Naive thymus-derived CD8-positive, alpha-beta T cell (primary cell): Measurements from ENCODE around the gene CNTNAP3. TPM values are rescaled to one million over a fixed set of nuclear protein-coding genes. Genes with fewer than 3 reads are reported as not detected.
"Not testable (repeated sequence)": the region's sequence is repeated elsewhere in the genome, so short reads cannot be mapped to it uniquely, and the experiment has no call there.

ENCODE experiments used
- ATAC-seq, 2 donors: fragments of 150-1000 bp; cut with Tn5 transposase in 1 of 2; sonication (Bioruptor Pico), chemical (Tn5 transposase) in 1 of 2; 1 replicate in 1 of 2; 2 replicates in 1 of 2; pipeline ENCODE4 v1.10.0; 2021; ENCODE audit warnings: mild to moderate bottlenecking in 2 of 2, moderate library complexity in 2 of 2
- POLR2A ChIA-PET: fragments of 350-600 bp; sonication (Branson Sonifier 250); formaldehyde crosslinking; loops from one replicate; lab custom pipeline; 2021; ENCODE audit warnings: antibody characterized with exemption; lab: Charles Lee
- DNase-seq, 10 donors: peaks; one replicate each; pipeline versions ENCODE4 v3.0.0 to v3.0.0-alpha.2; 2020 to 2022
- H3K27ac Mint-ChIP-seq, 10 donors: one replicate each; pipeline ENCODE4 v1.8.0; 2020 to 2022; ENCODE audit warnings: mild to moderate bottlenecking in 10 of 10, mixed read lengths in 10 of 10, moderate library complexity in 4 of 10, inconsistent platforms in 1 of 10
- H3K27me3 Mint-ChIP-seq, 5 donors: one replicate each; pipeline ENCODE4 v1.8.0; 2021 to 2022; ENCODE audit warnings: mixed read lengths in 5 of 5
- H3K36me3 Mint-ChIP-seq, 3 donors: one replicate each; pipeline ENCODE4 v1.8.0; 2020 to 2022; ENCODE audit warnings: mixed read lengths in 3 of 3, mild to moderate bottlenecking in 2 of 3, inconsistent platforms in 1 of 3
- H3K4me1 Mint-ChIP-seq, 4 donors: one replicate each; pipeline ENCODE4 v1.8.0; 2021 to 2022; ENCODE audit warnings: mixed read lengths in 4 of 4
- H3K4me3 Mint-ChIP-seq, 10 donors: one replicate each; pipeline ENCODE4 v1.8.0; 2020 to 2022; ENCODE audit warnings: mild to moderate bottlenecking in 10 of 10, mixed read lengths in 10 of 10, moderate library complexity in 6 of 10, inconsistent platforms in 1 of 10
- H3K9me3 Mint-ChIP-seq, 9 donors: one replicate each; pipeline ENCODE4 v1.8.0; 2020 to 2022; ENCODE audit warnings: mixed read lengths in 9 of 9, mild to moderate bottlenecking in 3 of 9, inconsistent platforms in 1 of 9, moderate library complexity in 1 of 9
- polyA plus RNA-seq, 3 donors: library from polyadenylated mRNA; unstranded; fragments of 300-500 nt; fragmentation: Illumina TruSeq; gene quantifications; one replicate each; pipeline ENCODE4 v1.2.3, GENCODE V29; 2021
- total RNA-seq, 8 experiments: library from RNA in 2 of 8; stranded (reverse) in 2 of 8; gene quantifications; one replicate each; pipeline ENCODE4 v1.2.3 and lab custom pipeline; 2021 to 2026

Gene CNTNAP3
- total and polyA plus RNA-seq, 5 experiments from 2014 or later = not detected

DNA sequence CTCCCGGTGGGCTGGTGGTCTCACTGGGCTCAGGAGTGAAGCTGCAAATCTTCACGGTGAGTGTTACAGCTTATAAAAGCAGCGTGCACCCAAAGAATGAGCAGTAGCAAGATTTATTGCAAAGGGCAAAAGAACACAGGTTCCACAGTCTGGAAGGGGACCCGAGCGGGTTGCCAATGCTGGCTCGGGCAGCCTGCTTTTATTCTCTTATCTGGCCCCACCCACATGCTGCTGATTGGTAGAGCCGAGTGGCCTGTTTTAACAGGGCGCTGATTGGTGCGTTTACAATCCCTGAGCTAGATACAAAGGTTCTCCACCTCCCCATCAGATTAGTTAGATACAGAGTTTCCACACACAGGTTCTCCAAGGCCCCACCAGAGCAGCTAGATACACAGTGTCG, 246.2 kb downstream of the CNTNAP3 start:
- H3K4me1 Mint-ChIP-seq, ATAC-seq, H3K36me3 Mint-ChIP-seq, H3K27ac Mint-ChIP-seq, H3K4me3 Mint-ChIP-seq, POLR2A ChIA-PET, H3K9me3 Mint-ChIP-seq, DNase-seq: not testable (repeated sequence)
- peaks cover 3 to 15% (median 8%) of the 10 kb centered on the region in 5 donors for H3K27me3 Mint-ChIP-seq

GRCh38 chr9:39039148-39039547, 248.8 kb downstream of the CNTNAP3 start:
- peaks cover 3 to 12% (median 5%) of the 10 kb centered on the region in 5 donors for H3K27me3 Mint-ChIP-seq
- H3K4me1 Mint-ChIP-seq, ATAC-seq, H3K9me3 Mint-ChIP-seq, H3K27ac Mint-ChIP-seq, H3K36me3 Mint-ChIP-seq, DNase-seq, POLR2A ChIA-PET, H3K4me3 Mint-ChIP-seq: not testable (repeated sequence)

GRCh38 chr9:39038221-39038620, 249.7 kb downstream of the CNTNAP3 start:
- H3K4me1 Mint-ChIP-seq, DNase-seq, POLR2A ChIA-PET, H3K9me3 Mint-ChIP-seq, H3K4me3 Mint-ChIP-seq, H3K27ac Mint-ChIP-seq, ATAC-seq, H3K36me3 Mint-ChIP-seq: not testable (repeated sequence)
- H3K27me3 Mint-ChIP-seq = peaks cover 3 to 11% (median 4%) of the 10 kb centered on the region in 5 donors

DNA sequence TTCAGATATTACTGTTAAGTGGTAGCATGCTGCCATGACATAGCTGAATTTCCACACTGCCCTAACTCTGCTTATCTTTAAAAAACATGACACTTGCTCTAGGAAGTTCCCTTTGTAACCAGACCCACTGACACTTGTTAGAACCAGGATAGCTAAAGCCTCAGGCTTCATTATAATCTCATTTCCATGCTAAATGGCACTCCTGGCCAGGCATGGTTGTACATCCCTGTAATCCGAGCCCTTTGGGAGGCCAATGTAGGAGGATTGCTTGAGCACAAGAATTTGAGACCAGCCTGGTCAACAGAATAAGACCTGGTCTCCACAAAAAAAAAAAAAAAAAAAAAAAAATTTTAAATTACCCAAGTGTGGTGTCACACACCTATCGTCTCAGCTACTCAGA, 254.1 kb downstream of the CNTNAP3 start:
- POLR2A ChIA-PET, H3K4me1 Mint-ChIP-seq, DNase-seq, H3K36me3 Mint-ChIP-seq, H3K27me3 Mint-ChIP-seq, H3K4me3 Mint-ChIP-seq, H3K27ac Mint-ChIP-seq, H3K9me3 Mint-ChIP-seq, ATAC-seq: not testable (repeated sequence)

DNA sequence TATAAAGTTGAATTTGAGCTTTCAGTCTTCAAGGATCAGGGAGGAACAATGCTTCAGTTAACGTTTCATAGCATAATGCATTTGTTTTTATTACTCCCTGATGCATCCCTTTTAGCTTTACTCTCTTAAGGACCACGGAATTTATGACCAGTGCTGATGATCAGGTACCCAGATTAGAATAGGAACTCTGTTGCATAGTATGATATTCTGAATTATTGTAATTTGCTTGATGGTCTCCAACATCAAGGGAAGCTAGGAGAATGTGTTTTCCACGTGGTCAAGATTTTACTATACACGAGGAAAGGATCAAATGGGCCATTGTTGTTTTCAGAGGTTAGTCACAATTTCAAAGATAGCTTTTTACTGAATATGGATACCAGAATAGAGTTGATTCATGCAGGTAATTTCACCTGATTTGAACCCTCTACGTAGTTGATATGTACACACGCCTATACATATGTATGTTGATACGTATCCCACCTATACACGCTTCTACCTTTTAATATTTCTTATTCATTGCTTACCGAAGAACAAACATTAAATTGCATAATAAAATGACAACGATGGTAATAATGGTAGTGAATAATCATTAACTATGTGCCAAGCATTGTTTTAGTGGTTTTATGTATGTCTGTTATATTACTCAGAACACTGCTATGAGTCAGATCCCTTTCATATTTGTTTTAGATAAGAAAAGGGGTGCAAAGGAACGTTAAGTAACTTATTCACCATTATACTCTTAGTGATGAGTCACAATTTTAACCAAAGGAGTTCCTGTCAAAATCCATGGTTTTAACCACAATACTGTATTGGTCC, 257.6 kb downstream of the CNTNAP3 start:
- DNase-seq, POLR2A ChIA-PET, H3K4me1 Mint-ChIP-seq, H3K4me3 Mint-ChIP-seq, H3K36me3 Mint-ChIP-seq, H3K27me3 Mint-ChIP-seq, H3K9me3 Mint-ChIP-seq, ATAC-seq, H3K27ac Mint-ChIP-seq: not testable (repeated sequence)

GRCh38 chr9:39028855-39029254, 259.1 kb downstream of the CNTNAP3 start:
- H3K4me1 Mint-ChIP-seq, DNase-seq, POLR2A ChIA-PET, H3K36me3 Mint-ChIP-seq, H3K9me3 Mint-ChIP-seq, H3K27ac Mint-ChIP-seq, H3K4me3 Mint-ChIP-seq, H3K27me3 Mint-ChIP-seq, ATAC-seq: not testable (repeated sequence)

DNA sequence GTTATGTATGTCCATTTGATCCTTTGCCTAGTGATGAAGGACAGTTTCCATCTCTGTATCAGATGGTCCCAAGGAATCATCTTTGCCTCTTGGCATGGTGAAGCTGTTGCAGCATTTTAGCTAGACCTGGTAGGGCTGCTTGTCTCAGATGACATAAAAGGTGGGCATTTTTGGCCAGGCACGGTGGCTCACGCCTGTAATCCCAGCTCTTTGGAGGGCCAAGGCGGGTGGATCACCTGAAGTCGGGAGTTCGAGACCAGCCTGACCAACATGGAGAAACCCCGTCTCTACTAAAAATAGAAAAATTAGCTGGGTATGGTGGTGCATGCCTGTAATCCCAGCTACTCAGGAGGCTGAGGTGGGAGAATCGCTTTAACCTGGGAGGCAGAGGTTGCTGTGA, 259.8 kb downstream of the CNTNAP3 start:
- POLR2A ChIA-PET, H3K9me3 Mint-ChIP-seq, H3K36me3 Mint-ChIP-seq, DNase-seq, H3K27me3 Mint-ChIP-seq, ATAC-seq, H3K4me3 Mint-ChIP-seq, H3K27ac Mint-ChIP-seq, H3K4me1 Mint-ChIP-seq: not testable (repeated sequence)

DNA sequence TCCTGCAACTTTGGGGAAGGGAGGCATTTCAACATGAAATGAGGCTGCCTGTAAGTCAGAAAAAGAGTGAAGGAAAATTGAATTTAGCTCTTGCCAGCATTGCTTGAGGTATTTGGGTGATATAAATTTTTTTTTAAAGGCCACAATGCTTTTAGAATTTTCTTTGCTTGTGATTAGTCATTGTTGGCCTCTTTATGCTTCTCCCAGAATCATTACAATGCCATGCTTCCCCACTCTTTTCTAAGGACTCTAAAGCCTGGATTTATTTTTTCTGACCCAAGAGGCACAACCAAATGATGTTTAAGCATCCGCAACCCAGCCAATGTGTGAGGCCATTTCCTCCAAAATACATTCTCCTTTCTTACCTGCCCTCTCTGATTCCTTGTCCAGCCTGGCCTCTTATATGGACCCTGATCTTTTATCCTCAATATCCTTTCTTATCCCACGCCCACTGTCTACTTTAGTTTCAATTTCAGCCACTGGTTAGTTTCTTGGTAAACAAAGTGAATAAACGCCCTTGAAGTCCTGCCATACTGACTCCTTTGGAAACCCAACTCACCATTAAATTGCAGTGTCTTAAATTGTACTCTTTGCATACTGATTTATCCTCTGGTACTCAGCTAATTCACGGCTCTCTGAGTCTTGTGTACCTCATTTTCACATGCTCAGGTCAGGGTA, 261.9 kb downstream of the CNTNAP3 start:
- DNase-seq = not testable (repeated sequence)

More for the DNA sequence above, 261.9 kb downstream of the CNTNAP3 start:
- H3K9me3 Mint-ChIP-seq, H3K4me3 Mint-ChIP-seq, H3K27me3 Mint-ChIP-seq, POLR2A ChIA-PET, H3K4me1 Mint-ChIP-seq, H3K36me3 Mint-ChIP-seq, H3K27ac Mint-ChIP-seq, ATAC-seq: not testable (repeated sequence)

Other genes with a start within 250 kb of the CNTNAP3 start
- not detected for gene SPATA31A1, start 67.5 kb upstream of the CNTNAP3 start, total RNA-seq
- not detected for gene SPATA31A1, start 67.5 kb upstream of the CNTNAP3 start, polyA plus RNA-seq